GM13976 (cell line): Measurements from ENCODE around the gene CES5A.
"Not testable (repeated sequence)": the region's sequence is repeated elsewhere in the genome, so short reads cannot be mapped to it uniquely, and the experiment has no call there.

Source experiments
- DNase-seq: peaks from one replicate; pipeline ENCODE4 v3.0.0; 2012; ENCODE audit warnings: low spot score
- CTCF ChIP-seq: IDR thresholded peaks from 2 replicates; pipeline ENCODE4 v1.5.1; 2012; ENCODE audit warnings: borderline replicate concordance, mild to moderate bottlenecking; ENCODE audit not compliant: insufficient read depth; ENCODE audit errors: extremely low read depth, missing control alignments, control extremely low read depth
- in situ Hi-C: fragments of 300-500 bp; cut with MboI; formaldehyde crosslinking; loops from one replicate; pipeline ENCODE4 v1.12.0; 2022; ENCODE audit warnings: low sequenced_read_pairs, mixed read lengths, inconsistent platforms; ENCODE audit not compliant: unreplicated experiment

Gene CES5A

DNA sequence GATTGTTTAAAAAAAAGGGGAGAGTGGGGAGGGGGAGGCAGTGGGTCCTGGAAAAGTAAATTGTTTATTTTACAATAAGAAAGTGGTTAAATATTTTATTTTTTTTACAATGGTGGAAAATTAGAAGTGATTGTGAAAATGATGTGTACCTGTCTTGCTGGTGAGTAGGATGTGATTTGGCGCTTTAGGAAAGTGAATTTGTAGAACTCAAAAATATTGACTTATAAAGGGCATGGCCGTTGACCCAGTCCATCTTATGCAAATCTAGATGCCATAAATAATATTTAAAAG, 32.1 kb downstream of the CES5A start:
- no peak for TF ChIP-seq CTCF
- no peak for DNase-seq
- in situ Hi-C loops: loop anchor here (10.0 kb wide), 1 partner anchor 138 kb away; no protein-coding TSS in a partner anchor

- in situ Hi-C loops: loop anchor here (10.0 kb wide), 1 partner anchor 138 kb away; no protein-coding TSS in a partner anchor
- peak; percentile 68 for DNase-seq
- TF ChIP-seq CTCF: peak; percentile 66
Observed at GRCh38 chr16:55842369-55843104, 32.6 kb downstream of the CES5A start.

DNA sequence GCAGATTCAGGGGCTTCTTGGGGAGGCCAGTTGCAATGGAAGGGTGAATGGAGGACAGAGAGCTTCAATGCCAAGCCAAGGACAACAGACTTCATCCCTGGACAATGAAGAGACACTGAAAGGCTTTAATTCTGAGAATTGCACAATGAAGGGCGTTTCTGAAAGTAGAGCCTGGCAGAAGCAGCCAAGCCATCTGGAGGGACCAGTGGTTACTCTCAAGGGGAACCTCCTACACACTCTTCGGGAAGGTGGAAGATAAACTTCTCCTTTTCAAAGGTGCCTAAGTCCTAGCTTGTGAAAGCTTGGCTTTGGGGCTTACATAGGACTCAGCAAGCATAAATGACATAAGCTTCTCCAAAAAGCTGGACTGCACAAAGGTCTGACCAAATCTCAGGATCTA, 36.1 kb downstream of the CES5A start:
- in situ Hi-C loops: no loop called here
- no peak for TF ChIP-seq CTCF
- no peak for DNase-seq

- TF ChIP-seq CTCF: no peak
- DNase-seq: no peak
- in situ Hi-C loops: no loop called here
Observed at GRCh38 chr16:55836158-55836611, 39.0 kb downstream of the CES5A start.

GRCh38 chr16:55835581-55835980, 39.6 kb downstream of the CES5A start:
- no peak for DNase-seq
- in situ Hi-C loops: no loop called here
- TF ChIP-seq CTCF: no peak

DNA sequence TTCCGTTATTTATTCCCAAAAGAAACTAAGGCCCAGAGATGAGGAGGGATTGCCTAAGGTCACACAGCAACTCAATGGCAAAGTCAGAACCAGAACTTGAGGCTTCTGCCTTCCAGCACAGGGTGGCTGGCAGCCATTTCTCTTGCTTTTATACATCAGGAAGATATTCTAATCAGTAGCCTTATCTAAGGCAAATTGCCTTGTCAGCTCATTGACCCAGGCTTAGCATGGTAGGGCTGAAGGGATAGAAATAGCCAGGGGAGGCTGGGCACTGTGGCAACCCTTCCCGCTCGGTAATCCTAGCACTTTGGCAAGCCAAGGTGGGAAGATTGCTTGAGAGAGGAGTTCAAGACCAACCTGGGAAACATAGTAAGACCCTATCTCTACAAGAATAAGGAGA, 40.0 kb downstream of the CES5A start:
- in situ Hi-C loops, DNase-seq: not testable (repeated sequence)

- TF ChIP-seq CTCF: no peak
- in situ Hi-C loops: no loop called here
- no peak for DNase-seq
Observed at GRCh38 chr16:55834049-55834448, 41.1 kb downstream of the CES5A start.
